ENCODE results near the gene SPDYE2.
"Not testable (repeated sequence)": the region's sequence is repeated elsewhere in the genome, so short reads cannot be mapped to it uniquely, and the experiment has no call there.

The SPDYE2 gene

DNA sequence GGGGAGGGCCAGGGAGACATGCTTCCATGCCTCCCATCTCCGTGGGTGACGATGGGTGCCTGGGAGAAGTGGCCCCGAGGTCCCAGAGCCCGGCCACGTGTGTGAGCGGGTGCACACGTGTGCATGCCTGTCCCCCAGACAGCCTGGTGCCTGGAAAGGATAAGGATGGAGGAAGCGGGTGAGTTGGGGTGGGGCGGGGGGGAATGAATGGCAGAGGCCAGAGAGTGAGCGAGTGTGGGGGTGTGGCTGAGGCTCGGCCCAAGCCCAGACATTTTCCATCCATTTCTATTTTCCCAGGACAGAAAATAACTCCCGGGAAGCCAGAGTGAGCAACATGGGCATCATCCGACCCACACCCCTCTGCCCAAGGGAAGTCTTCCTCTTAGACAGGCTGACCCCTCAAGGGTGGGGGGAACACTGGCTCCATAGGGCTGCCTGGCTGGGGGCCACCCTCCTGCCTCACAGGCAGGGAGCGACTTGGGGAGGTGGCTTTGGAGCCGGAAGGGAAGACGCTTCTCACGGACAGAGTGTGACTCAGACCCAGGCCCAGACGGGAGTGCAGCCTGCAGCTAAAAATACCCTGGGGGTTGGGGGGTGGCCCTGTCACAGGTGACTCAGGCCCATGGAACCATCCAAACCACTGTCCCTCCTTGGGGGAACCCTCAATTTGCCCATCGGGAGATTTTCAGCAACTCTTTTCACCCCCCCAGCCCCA is 53.6 kb downstream of the SPDYE2 start:
- DNase-seq = not testable (repeated sequence)

DNA sequence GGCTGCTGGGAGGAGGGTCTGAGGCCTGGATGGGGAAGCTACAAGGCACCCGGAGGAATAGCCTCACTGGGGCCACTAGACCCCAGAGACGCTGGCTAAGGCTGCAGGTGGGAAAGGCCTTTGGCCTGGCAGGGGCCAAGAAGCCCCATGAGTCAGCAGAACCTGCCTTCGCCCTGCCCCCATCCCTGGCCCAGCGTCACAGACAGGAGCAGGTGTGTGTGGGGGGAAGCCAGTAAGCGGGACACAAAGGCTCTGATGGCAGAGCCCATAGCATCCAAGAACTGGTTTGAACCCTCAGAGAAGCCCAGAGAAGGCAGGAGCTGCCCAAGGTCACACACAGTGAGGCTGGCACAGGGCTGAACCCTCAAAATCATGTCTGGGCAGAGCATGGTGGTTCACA is 55.8 kb downstream of the SPDYE2 start:
- DNase-seq = not testable (repeated sequence)

- not testable (repeated sequence) for DNase-seq
These were observed 58.7 kb downstream of the SPDYE2 start for GRCh38 chr7:102609734-102610133.

- DNase-seq = not testable (repeated sequence)
These were observed 59.4 kb downstream of the SPDYE2 start for GRCh38 chr7:102610441-102610840.

DNA sequence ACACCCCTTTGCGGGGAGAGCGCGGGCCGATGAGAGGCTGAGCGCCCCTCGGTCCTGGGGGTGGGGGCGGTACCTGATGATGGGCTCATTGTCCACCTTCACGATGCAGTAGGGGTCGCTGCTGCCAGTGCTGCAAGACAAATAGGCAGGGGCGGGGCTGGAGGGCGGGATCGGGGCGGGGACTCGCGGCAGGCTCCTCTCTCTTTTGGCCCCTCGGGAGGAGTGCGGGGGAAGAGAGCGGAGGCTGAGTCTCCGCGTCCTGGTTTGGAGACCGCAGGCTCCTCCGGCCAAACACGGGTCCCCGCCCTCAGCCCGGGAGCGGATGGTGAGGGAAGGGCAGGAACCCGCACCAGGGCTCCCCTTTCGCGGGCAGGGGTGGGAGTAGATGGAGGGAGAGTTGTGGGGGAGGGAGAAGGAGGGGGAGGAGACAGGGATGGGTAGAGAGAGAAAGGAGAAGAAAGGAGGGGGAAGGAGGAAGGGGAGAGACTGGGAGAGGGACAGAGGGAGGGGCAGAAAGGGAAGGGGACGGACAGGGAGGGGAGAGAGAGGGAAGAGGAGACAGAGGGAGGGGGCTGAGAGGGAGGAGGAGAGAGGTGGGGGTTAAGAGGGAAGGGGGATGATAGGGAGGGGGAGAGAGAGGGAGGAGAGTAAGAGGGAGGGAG is 60.1 kb downstream of the SPDYE2 start:
- DNase-seq = not testable (repeated sequence)

DNA sequence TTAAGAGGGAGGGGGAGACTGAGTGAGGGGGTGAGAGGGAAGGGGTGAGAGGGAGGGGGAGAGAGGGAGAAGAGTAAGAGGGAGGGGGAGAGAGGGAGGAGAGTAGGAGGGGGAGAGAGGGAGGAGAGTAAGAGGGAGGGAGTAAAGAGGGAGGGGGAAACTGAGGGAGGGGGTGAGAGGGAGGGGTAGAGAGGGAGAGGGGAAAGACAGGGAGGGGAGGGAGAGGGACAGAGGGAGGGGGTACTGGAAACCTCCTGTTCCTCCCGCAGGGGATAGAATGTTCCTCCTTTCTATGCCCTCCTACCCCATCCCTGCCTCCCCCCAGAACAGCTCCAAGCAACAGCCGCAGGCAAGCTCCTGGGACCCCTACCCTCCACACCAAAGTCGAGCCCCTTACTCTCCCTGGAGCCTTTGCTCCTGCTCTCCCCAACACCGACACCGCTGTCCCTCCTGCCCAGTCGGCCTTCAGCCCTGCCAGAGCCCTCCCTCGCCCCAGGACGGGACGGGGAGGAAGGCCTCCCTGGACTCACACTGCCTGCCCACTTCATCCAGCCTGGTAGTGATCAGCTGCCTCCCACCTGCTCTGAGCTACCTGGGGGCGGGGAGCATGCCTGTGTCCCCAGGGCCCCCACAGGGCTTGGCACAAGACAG is 60.8 kb downstream of the SPDYE2 start:
- DNase-seq = not testable (repeated sequence)

Data from NCI-H2029 treated with DMSO at 0.1 percent for 48 hours (cell line).